K562 (cell line): ENCODE results near the gene ADAMTS14. TPM values are rescaled to one million over a fixed set of nuclear protein-coding genes. Genes with fewer than 3 reads are reported as not detected.

ENCODE experiments used
- DPF2 ChIP-seq: fragments of 450-650 bp; IDR thresholded peaks from 2 replicates; pipeline ENCODE4 v1.6.1; 2016
- EHMT2 ChIP-seq: fragments of 450-650 bp; IDR thresholded peaks from 2 replicates; pipeline ENCODE4 v1.6.1; 2018; ENCODE audit warnings: antibody characterized with exemption
- FOSL1 ChIP-seq: fragments of 200-800 bp; sonication (Bioruptor generic); conservative IDR thresholded peaks from 2 replicates; pipeline ENCODE4 v1.6.1; 2016; ENCODE audit warnings: missing genetic modification characterization, missing compliant biosample characterization
- JUND ChIP-seq, 2 experiments: IDR thresholded peaks; 2 replicates in 1 of 2; 3 replicates in 1 of 2; pipeline ENCODE4 v1.6.1; 2011; ENCODE audit warnings: borderline replicate concordance in 2 of 2, low read depth in 2 of 2, low read length in 2 of 2, improper control_type of control experiment in 1 of 2, missing biosample characterization in 1 of 2, missing genetic modification characterization in 1 of 2, missing genetic modification reagents in 1 of 2
- KDM1A ChIP-seq, 2 experiments: fragments of 450-650 bp; IDR thresholded peaks; 2 replicates each; pipeline ENCODE4 v1.6.1; 2016; ENCODE audit warnings: mild to moderate bottlenecking in 2 of 2
- MECOM ChIP-seq: fragments of 250-450 bp; sonication (Bioruptor Pico); IDR thresholded peaks from 2 replicates; pipeline ENCODE4 v1.8.0; 2022; ENCODE audit warnings: inconsistent platforms
- PHTF2 ChIP-seq: fragments of 250-450 bp; sonication (Bioruptor Pico); IDR thresholded peaks from 2 replicates; pipeline ENCODE4 v1.5.0; 2021; ENCODE audit warnings: mild to moderate bottlenecking
- RB1 ChIP-seq: fragments of 450-650 bp; IDR thresholded peaks from 2 replicates; pipeline ENCODE4 v1.6.1; 2017; ENCODE audit warnings: low read depth, mild to moderate bottlenecking
- RCOR1 ChIP-seq, 2 experiments: IDR thresholded peaks; 2 replicates each; pipeline ENCODE4 v1.6.1; 2012; ENCODE audit warnings: low read depth in 2 of 2, low read length in 2 of 2, borderline replicate concordance in 1 of 2, improper control_type of control experiment in 1 of 2
- SIX5 ChIP-seq, 2 experiments: IDR thresholded peaks; 2 replicates each; pipeline ENCODE4 v1.6.1; 2011; ENCODE audit warnings: low read length in 2 of 2, borderline replicate concordance in 1 of 2, low read depth in 1 of 2, mild to moderate bottlenecking in 1 of 2, moderate library complexity in 1 of 2; ENCODE audit not compliant: insufficient read depth in 1 of 2
- SP1 ChIP-seq: sonication (generic); formaldehyde crosslinking; IDR thresholded peaks from 2 replicates; pipeline ENCODE4 v1.8.1; 2022; ENCODE audit warnings: mild to moderate bottlenecking, missing genetic modification reagents
- SPI1 ChIP-seq: IDR thresholded peaks from 2 replicates; pipeline ENCODE4 v1.6.1; 2011; ENCODE audit warnings: low read depth, low read length, control low read depth, borderline replicate concordance
- TBP ChIP-seq: optimal IDR thresholded peaks from 2 replicates; pipeline ENCODE3; 2011; ENCODE audit warnings: low read depth, low read length, improper control_type of control experiment
- ZFP1 ChIP-seq: fragments of 450-650 bp; formaldehyde crosslinking; IDR thresholded peaks from 2 replicates; pipeline ENCODE4 v1.4.0; 2020; ENCODE audit warnings: mild to moderate bottlenecking, mixed read lengths
- ZNF3 ChIP-seq: fragments of 250-450 bp; sonication (Bioruptor Pico); IDR thresholded peaks from 2 replicates; pipeline ENCODE4 v1.5.0; 2021; ENCODE audit warnings: mild to moderate bottlenecking, moderate library complexity
- polyA plus RNA-seq, 8 experiments: library from polyadenylated mRNA; depleted of rRNA in 4 of 8; stranded (reverse) in 5 of 8; unstranded in 3 of 8; fragments of >200 nt; fragmentation: Nextera tagmentation in 2 of 8; fragmentation: Illumina TruSeq in 1 of 8; extraction: Ambion mirVana in 2 of 8; extraction: Trizol in 1 of 8; gene quantifications; 2 replicates each; pipeline versions ENCODE4 v1.2.1 to v1.2.3, GENCODE V29; 2011 to 2014; ENCODE audit warnings: inconsistent platforms in 1 of 8, missing spikeins in 1 of 8
- total RNA-seq, 7 experiments: library from RNA; depleted of rRNA in 6 of 7; stranded (reverse); fragments of >200 nt in 6 of 7; fragmentation: Illumina TruSeq in 2 of 7; extraction: Trizol in 2 of 7; gene quantifications; 2 replicates each; pipeline versions ENCODE4 v1.2.1 to v1.2.3, GENCODE V29; 2011 to 2021; ENCODE audit warnings: low replicate concordance in 1 of 7
- TF ChIP-seq, protein P1 (sequence below): fragments of 250-450 bp; sonication (Bioruptor Pico); IDR thresholded peaks from 2 replicates; pipeline ENCODE4 v1.4.0; 2020
- TF ChIP-seq, protein P2 (sequence below), 2 experiments: fragments of 200-800 bp in 1 of 2; sonication (Bioruptor generic) in 1 of 2; sonication (generic) in 1 of 2; formaldehyde crosslinking in 1 of 2; IDR thresholded peaks in 1 of 2; conservative IDR thresholded peaks in 1 of 2; 2 replicates each; pipeline versions ENCODE4 v1.5.0 to v1.6.1; 2016 to 2020; ENCODE audit warnings: missing compliant biosample characterization in 1 of 2, missing genetic modification characterization in 1 of 2, missing genetic modification reagents in 1 of 2
- TF ChIP-seq, protein P3 (sequence below): fragments of 250-450 bp; sonication (Bioruptor Pico); IDR thresholded peaks from 2 replicates; pipeline ENCODE4 v1.4.0; 2020; ENCODE audit warnings: mild to moderate bottlenecking, moderate library complexity

Gene ADAMTS14
- total and polyA plus RNA-seq, 9 of the 15 experiments (the other 6 are each of a cell fraction or from before 2014, with no cell fraction given), result 0.04 to 37.4 (median 15.9) TPM

DNA sequence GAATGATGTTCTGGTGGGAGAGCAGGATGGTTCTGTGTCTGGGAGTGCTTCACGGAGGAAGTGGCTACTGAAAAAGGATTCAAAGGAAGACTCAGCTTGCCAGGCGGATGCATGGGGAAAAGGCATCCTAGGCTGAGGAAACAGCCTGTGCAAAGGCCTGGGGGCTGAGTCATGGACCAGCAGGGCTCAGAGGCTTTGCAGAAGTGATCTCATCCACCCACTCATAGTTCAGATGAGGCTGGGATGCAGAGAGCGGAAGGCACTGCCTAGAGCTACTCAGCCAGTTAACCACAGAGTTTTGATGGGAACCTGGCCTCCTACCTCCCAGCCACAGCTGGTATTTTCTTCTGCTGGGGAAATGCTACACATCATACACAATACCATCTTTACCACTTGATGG, 15.8 kb upstream of the ADAMTS14 start (continued):
- TF ChIP-seq, protein P1, sequence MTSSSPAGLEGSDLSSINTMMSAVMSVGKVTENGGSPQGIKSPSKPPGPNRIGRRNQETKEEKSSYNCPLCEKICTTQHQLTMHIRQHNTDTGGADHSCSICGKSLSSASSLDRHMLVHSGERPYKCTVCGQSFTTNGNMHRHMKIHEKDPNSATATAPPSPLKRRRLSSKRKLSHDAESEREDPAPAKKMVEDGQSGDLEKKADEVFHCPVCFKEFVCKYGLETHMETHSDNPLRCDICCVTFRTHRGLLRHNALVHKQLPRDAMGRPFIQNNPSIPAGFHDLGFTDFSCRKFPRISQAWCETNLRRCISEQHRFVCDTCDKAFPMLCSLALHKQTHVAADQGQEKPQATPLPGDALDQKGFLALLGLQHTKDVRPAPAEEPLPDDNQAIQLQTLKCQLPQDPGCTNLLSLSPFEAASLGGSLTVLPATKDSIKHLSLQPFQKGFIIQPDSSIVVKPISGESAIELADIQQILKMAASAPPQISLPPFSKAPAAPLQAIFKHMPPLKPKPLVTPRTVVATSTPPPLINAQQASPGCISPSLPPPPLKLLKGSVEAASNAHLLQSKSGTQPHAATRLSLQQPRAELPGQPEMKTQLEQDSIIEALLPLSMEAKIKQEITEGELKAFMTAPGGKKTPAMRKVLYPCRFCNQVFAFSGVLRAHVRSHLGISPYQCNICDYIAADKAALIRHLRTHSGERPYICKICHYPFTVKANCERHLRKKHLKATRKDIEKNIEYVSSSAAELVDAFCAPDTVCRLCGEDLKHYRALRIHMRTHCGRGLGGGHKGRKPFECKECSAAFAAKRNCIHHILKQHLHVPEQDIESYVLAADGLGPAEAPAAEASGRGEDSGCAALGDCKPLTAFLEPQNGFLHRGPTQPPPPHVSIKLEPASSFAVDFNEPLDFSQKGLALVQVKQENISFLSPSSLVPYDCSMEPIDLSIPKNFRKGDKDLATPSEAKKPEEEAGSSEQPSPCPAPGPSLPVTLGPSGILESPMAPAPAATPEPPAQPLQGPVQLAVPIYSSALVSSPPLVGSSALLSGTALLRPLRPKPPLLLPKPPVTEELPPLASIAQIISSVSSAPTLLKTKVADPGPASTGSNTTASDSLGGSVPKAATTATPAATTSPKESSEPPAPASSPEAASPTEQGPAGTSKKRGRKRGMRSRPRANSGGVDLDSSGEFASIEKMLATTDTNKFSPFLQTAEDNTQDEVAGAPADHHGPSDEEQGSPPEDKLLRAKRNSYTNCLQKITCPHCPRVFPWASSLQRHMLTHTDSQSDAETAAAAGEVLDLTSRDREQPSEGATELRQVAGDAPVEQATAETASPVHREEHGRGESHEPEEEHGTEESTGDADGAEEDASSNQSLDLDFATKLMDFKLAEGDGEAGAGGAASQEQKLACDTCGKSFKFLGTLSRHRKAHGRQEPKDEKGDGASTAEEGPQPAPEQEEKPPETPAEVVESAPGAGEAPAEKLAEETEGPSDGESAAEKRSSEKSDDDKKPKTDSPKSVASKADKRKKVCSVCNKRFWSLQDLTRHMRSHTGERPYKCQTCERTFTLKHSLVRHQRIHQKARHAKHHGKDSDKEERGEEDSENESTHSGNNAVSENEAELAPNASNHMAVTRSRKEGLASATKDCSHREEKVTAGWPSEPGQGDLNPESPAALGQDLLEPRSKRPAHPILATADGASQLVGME (CRISPR knock-in tag), result 0 out of 2 replicates have a peak, but pooled peaks have one; percentile 16
- peak; percentile 94 for TF ChIP-seq JUND (IDR thresholded peaks at IDR 0.05; ENCODE audit: borderline replicate concordance, low read depth, low read length)
- peak; percentile 90 for TF ChIP-seq JUND (tag; IDR thresholded peaks at IDR 0.05; ENCODE audit: borderline replicate concordance, low read depth, low read length)
- no peak for TF ChIP-seq MECOM (CRISPR knock-in tag)
- peak in 1 of 2 experiments; percentile 91; a peak in 2 of 4 replicates for TF ChIP-seq RCOR1 (IDR thresholded peaks at IDR 0.05; ENCODE audit: borderline replicate concordance in 1 of 2, low read depth in 2 of 2, low read length in 2 of 2)
- peak; percentile 91 for TF ChIP-seq FOSL1 (tag)
- TF ChIP-seq ZNF3 (CRISPR knock-in tag), result no peak
- TF ChIP-seq, protein P2, sequence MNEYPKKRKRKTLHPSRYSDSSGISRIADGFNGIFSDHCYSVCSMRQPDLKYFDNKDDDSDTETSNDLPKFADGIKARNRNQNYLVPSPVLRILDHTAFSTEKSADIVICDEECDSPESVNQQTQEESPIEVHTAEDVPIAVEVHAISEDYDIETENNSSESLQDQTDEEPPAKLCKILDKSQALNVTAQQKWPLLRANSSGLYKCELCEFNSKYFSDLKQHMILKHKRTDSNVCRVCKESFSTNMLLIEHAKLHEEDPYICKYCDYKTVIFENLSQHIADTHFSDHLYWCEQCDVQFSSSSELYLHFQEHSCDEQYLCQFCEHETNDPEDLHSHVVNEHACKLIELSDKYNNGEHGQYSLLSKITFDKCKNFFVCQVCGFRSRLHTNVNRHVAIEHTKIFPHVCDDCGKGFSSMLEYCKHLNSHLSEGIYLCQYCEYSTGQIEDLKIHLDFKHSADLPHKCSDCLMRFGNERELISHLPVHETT (CRISPR knock-in tag; conservative IDR thresholded peaks at IDR 0.05 in 1 of 2, IDR thresholded peaks at IDR 0.05 in 1 of 2), result peak in 1 of 2 experiments; percentile 49; a peak in 1 of 4 replicates
- peak; percentile 63 to 78 for TF ChIP-seq KDM1A (IDR thresholded peaks at IDR 0.05)
- TF ChIP-seq PHTF2, result no peak
- no peak for TF ChIP-seq SIX5 (IDR thresholded peaks at IDR 0.05; ENCODE audit: borderline replicate concordance in 1 of 2, insufficient read depth in 1 of 2, low read depth in 1 of 2, low read length in 2 of 2)
- 0 out of 2 replicates have a peak, but pooled peaks have one; percentile 38 for TF ChIP-seq SPI1
- TF ChIP-seq SP1, result no peak
- TF ChIP-seq EHMT2, result no peak
- no peak for TF ChIP-seq TBP
- TF ChIP-seq, protein P3, sequence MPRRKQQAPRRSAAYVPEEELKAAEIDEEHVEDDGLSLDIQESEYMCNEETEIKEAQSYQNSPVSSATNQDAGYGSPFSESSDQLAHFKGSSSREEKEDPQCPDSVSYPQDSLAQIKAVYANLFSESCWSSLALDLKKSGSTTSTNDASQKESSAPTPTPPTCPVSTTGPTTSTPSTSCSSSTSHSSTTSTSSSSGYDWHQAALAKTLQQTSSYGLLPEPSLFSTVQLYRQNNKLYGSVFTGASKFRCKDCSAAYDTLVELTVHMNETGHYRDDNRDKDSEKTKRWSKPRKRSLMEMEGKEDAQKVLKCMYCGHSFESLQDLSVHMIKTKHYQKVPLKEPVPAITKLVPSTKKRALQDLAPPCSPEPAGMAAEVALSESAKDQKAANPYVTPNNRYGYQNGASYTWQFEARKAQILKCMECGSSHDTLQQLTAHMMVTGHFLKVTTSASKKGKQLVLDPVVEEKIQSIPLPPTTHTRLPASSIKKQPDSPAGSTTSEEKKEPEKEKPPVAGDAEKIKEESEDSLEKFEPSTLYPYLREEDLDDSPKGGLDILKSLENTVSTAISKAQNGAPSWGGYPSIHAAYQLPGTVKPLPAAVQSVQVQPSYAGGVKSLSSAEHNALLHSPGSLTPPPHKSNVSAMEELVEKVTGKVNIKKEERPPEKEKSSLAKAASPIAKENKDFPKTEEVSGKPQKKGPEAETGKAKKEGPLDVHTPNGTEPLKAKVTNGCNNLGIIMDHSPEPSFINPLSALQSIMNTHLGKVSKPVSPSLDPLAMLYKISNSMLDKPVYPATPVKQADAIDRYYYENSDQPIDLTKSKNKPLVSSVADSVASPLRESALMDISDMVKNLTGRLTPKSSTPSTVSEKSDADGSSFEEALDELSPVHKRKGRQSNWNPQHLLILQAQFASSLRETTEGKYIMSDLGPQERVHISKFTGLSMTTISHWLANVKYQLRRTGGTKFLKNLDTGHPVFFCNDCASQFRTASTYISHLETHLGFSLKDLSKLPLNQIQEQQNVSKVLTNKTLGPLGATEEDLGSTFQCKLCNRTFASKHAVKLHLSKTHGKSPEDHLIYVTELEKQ, result no peak
- no peak for TF ChIP-seq ZFP1 (CRISPR knock-in tag)
- no peak for TF ChIP-seq RB1
- peak; percentile 63 for TF ChIP-seq DPF2
